Transverse colon (tissue), 4 donors: ENCODE measurements around the gene GON4L. TPM values are rescaled to one million over a fixed set of nuclear protein-coding genes. Genes with fewer than 3 reads are reported as not detected.
"Not testable (repeated sequence)": the region's sequence is repeated elsewhere in the genome, so short reads cannot be mapped to it uniquely, and the experiment has no call there.

Experiments
- DNase-seq: peaks from one replicate; pipeline ENCODE4 v3.0.0-alpha.2; 2019
- H3K27ac ChIP-seq, 4 donors: fragments of 200-600 bp; sonication (generic); 2 replicates each; pipeline ENCODE4 v1.5.1; 2016 to 2018; ENCODE audit warnings: inconsistent platforms in 4 of 4
- H3K27me3 ChIP-seq: fragments of 200-600 bp; sonication (generic); 2 replicates; pipeline ENCODE4 v1.5.1; 2017; ENCODE audit warnings: inconsistent platforms
- H3K36me3 ChIP-seq, 4 donors: fragments of 200-600 bp; sonication (generic); 2 replicates each; pipeline ENCODE4 v1.5.1; 2017 to 2019; ENCODE audit warnings: inconsistent platforms in 4 of 4
- H3K4me1 ChIP-seq, 4 donors: fragments of 200-600 bp; sonication (generic); 2 replicates each; pipeline ENCODE4 v1.5.1; 2017 to 2020; ENCODE audit warnings: inconsistent platforms in 4 of 4
- H3K4me3 ChIP-seq, 4 donors: fragments of 200-600 bp; sonication (generic); 1 replicate in 1 of 4; 2 replicates in 3 of 4; pipeline versions ENCODE4 v1.5.1 to v1.6.1; 2017 to 2019; ENCODE audit warnings: inconsistent platforms in 4 of 4
- H3K9me3 ChIP-seq, 2 donors: fragments of 200-600 bp; sonication (generic); 2 replicates each; pipeline ENCODE4 v1.5.1; 2017 to 2019; ENCODE audit warnings: inconsistent platforms in 2 of 2
- CTCF ChIP-seq, 5 experiments: fragments of 200-600 bp in 3 of 5; fragments of 450-650 bp in 2 of 5; sonication (generic) in 3 of 5; IDR thresholded peaks; 1 replicate in 2 of 5; 2 replicates in 3 of 5; pipeline ENCODE4 v1.5.1; 2016 to 2017; ENCODE audit warnings: antibody characterized with exemption in 5 of 5, inconsistent platforms in 3 of 5, mild to moderate bottlenecking in 2 of 5, moderate library complexity in 1 of 5
- EP300 ChIP-seq: sonication (generic); formaldehyde crosslinking; IDR thresholded peaks from one replicate; pipeline ENCODE4 v1.6.1; 2017; ENCODE audit warnings: antibody characterized with exemption, low read depth
- POLR2A ChIP-seq: fragments of 450-650 bp; IDR thresholded peaks from one replicate; pipeline ENCODE4 v1.6.1; 2016; ENCODE audit warnings: antibody characterized with exemption, mild to moderate bottlenecking, moderate library complexity
- POLR2AphosphoS5 ChIP-seq, 3 donors: sonication (generic); formaldehyde crosslinking; IDR thresholded peaks; one replicate each; pipeline ENCODE4 v1.6.1; 2016; ENCODE audit warnings: antibody characterized with exemption in 3 of 3
- WGBS, 2 donors: methylation state at CpG; one replicate each; pipeline ENCODE4 v1.1.5; 2018; ENCODE audit warnings: low coverage in 1 of 2; 5-methylcytosine and 5-hydroxymethylcytosine counted together
- in situ Hi-C, 4 donors: fragments of 200-750 bp; cut with MboI; loops; one replicate each; pipeline versions ENCODE4 v1.15.0 to v1.15.1; 2017; ENCODE audit warnings: low sequenced_read_pairs in 3 of 4, low pct_ligation_motif_present in 1 of 4, low pct_unique_long_range_greater_than_20kb in 1 of 4
- intact Hi-C: fragments of 100-400 bp; cut with DNase I; formaldehyde crosslinking; loops from one replicate; pipeline ENCODE4 v1.15.1; 2023; ENCODE audit warnings: low total_unique reads
- total RNA-seq, 4 donors: library from RNA; depleted of rRNA; stranded (reverse); fragments of >200 nt; gene quantifications; one replicate each; pipeline ENCODE4 v1.1.0, GENCODE V29; 2016

The GON4L gene
- total RNA-seq, 4 donors from 2014 or later, result 36.3 to 75.6 (median 45.6) TPM

DNA sequence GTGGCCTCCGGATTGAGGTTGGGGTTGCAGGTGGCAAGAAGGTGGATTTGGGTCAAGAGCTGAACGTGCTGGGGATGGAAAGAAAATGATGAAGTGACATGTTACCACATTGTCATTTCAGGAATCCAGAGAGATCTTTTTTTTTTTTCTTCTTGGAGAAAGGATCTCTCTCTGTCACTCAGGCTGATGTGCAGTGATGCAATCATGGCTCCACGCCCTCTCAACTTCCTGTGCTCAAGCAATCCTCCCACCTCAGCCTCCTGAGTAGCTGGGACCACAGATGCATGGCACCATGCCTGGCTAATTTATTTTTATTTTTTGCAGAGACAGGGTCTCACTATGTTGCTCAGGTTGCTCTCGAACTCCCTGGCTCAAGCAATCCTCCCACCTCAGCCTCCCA, 80.6 kb downstream of the GON4L start:
- intact Hi-C loops (no loop called here), in situ Hi-C loops (no loop called here)
- Histone ChIP-seq H3K27ac (no peak overlapping the region), H3K27me3 (no peaks in the 10 kb centered on the region), H3K4me3 (no peak overlapping the region), H3K9me3 (no peaks in the 10 kb centered on the region), H3K4me1 (no peaks in the 10 kb centered on the region), H3K36me3 (peaks cover 0 to 58% (median 25%) of the 10 kb centered on the region in 4 donors)
- no peak for DNase-seq
- WGBS, 2 donors, result 86 to 93% methylated on average over 4 of the region's 4 CpGs
- no peak for TF ChIP-seq CTCF (IDR thresholded peaks at IDR 0.05)
- no peak for TF ChIP-seq POLR2A
- TF ChIP-seq EP300, result no peak
- TF ChIP-seq POLR2AphosphoS5 (IDR thresholded peaks at IDR 0.05), result no peak

DNA sequence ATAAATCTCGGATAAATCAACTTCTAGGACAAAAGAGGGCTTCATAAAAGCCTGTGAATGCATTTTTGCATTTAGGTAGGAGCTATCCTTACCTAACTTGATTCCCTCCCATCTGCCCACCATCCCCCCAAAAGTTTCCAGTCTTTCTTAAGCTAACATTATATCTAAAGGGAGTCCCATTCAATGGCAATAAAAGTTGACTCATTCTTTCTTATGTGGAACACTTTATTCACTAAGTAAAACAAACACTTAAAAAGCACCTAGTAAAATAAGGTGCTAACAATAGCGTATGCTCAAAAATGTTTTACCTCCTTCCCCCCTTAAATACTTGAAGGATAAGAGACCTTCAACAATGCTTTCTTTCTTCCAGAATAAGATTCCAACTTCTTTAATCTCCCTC, 83.8 kb downstream of the GON4L start:
- Histone ChIP-seq H3K4me1 (no peaks in the 10 kb centered on the region), H3K27ac (no peak overlapping the region), H3K4me3 (no peak overlapping the region), H3K36me3 (peaks cover 0 to 89% (median 37%) of the 10 kb centered on the region in 4 donors), H3K27me3 (no peaks in the 10 kb centered on the region), H3K9me3 (no peaks in the 10 kb centered on the region)
- intact Hi-C loops, result loop anchor here (5.0 kb wide), 1 partner anchor 1526 kb away; no protein-coding TSS in a partner anchor
- no peak for DNase-seq
- in situ Hi-C loops, result no loop called here
- 38 to 65% methylated on average over 1 to 2 of the region's 2 CpGs for WGBS, 2 donors
- no peak for TF ChIP-seq POLR2AphosphoS5 (IDR thresholded peaks at IDR 0.05)
- no peak for TF ChIP-seq EP300
- TF ChIP-seq CTCF (IDR thresholded peaks at IDR 0.05), result no peak
- no peak for TF ChIP-seq POLR2A

DNA sequence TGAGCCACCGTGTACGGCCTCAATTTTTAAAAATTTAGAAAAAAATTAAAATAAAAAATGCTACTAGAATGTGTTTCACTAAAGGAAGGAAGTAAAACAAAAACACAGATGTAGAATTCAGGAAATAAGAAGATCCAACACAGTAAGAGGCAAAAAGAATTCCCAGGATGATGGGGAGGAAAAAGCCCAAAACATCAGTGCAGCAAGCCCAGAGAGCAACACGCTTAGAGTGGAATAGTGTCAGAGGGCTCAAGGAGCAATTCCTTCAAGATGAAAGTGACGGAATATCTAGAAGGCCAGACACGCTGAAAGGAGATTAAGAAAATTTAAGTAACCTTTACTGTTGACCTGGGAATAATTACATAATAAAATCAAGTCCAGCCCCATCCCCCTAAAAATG, 87.8 kb downstream of the GON4L start:
- no peak for TF ChIP-seq POLR2A
- no peak for TF ChIP-seq EP300
- no peak for TF ChIP-seq CTCF (IDR thresholded peaks at IDR 0.05)
- no peak for TF ChIP-seq POLR2AphosphoS5 (IDR thresholded peaks at IDR 0.05)
- no peak for DNase-seq
- Histone ChIP-seq H3K4me1 (no peaks in the 10 kb centered on the region), H3K27ac (no peak overlapping the region), H3K36me3 (peaks cover 0 to 72% (median 33%) of the 10 kb centered on the region in 4 donors), H3K4me3 (no peak overlapping the region), H3K9me3 (no peaks in the 10 kb centered on the region), H3K27me3 (no peaks in the 10 kb centered on the region)
- intact Hi-C loops, result no loop called here
- WGBS, 2 donors, result 95 to 98% methylated on average over 5 of the region's 5 CpGs
- in situ Hi-C loops, result no loop called here

DNA sequence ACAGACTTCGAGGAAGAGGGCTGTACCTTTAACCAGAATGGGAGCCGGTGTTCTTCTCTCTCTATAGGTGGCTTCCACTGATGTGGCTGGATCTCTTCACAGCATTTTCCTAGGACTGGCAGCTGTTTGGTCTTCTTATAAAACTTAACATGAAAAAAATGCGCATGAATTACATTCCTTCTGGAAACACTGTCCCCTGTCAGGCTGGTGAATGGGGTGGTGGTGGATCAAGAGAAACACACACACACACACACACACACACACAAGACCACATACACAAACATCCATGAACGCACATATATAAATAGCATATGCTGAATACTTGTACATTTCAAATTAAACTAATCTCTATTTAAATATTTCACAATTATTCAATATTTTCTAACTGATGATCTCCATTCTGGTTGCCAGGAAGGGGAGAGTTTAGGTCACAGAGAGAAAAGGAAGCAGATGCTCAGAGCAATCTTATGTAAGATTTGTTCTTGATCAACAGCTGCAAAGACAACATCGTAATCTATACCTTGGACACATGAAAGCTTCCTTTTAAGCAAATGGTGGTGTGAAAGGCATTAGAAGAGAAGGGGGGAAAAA, 89.5 kb downstream of the GON4L start:
- H3K4me3 ChIP-seq, DNase-seq, H3K27ac ChIP-seq, intact Hi-C loops, in situ Hi-C loops, H3K27me3 ChIP-seq, H3K9me3 ChIP-seq, H3K4me1 ChIP-seq: not testable (repeated sequence)
- H3K36me3 ChIP-seq, result peaks cover 0 to 64% (median 30%) of the 10 kb centered on the region in 4 donors
- 89 to 100% methylated on average over 1 to 5 of the region's 5 CpGs for WGBS, 2 donors

GRCh38 chr1:155763989-155764388, 93.0 kb downstream of the GON4L start:
- H3K4me1 ChIP-seq, intact Hi-C loops, H3K4me3 ChIP-seq, H3K27me3 ChIP-seq, H3K27ac ChIP-seq, DNase-seq, H3K9me3 ChIP-seq, in situ Hi-C loops: not testable (repeated sequence)
- peaks cover 0 to 58% (median 29%) of the 10 kb centered on the region in 4 donors for H3K36me3 ChIP-seq
- 63 to 98% methylated on average over 3 to 7 of the region's 7 CpGs for WGBS, 2 donors

DNA sequence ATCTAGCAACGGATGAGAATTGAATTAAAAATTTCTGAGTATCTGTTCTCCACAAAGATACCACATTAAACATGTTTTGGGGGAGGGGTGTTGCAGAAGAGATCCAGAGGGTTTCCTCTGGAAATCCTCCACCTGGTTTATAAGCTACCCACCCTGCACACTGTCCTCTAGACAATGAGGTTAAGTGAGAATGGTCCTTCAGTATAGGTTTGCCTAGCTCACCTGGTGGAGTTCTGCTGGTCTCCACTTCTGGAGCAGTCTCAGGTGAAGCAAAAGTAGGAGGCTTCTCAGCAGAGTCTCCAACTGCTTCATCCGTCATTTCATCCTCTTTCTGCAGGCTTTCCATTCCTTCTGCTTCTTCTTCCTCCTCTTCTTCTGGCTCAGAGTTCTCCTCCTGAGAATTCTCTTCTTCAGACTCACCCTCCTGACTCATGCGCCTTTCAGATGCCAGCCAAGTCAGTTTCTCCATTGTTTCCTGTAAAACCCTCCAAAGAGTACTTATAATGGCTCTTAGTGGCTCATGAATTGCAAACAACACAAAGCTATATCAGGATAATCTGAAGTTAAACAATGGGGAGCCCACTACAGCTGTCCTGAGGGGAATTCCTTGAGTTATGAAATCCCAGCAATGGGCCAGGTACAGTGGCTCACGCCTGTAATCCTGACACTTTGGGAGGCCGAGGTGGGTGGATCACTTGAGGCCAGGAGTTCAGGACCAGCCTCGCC, 93.8 kb downstream of the GON4L start:
- 92% methylated on average over 2 to 6 of the region's 6 CpGs for WGBS, 2 donors
- DNase-seq, result peak; percentile 36
- H3K9me3 ChIP-seq, H3K27ac ChIP-seq, intact Hi-C loops, H3K27me3 ChIP-seq, in situ Hi-C loops, H3K4me3 ChIP-seq, H3K4me1 ChIP-seq: not testable (repeated sequence)
- peaks cover 0 to 58% (median 28%) of the 10 kb centered on the region in 4 donors for H3K36me3 ChIP-seq
